SK-N-SH treated with all-trans-retinoic acid at 6 μM for 48 hours (cell line): Measurements from ENCODE around the gene EEF1G.

Source experiments
- BACH2 ChIP-seq: fragments of 250-450 bp; sonication (Bioruptor Pico); IDR thresholded peaks from 2 replicates; pipeline ENCODE4 v1.9.0; 2021; ENCODE audit warnings: mild to moderate bottlenecking, borderline replicate concordance
- CREB5 ChIP-seq: fragments of 250-450 bp; sonication (Bioruptor Pico); IDR thresholded peaks from 2 replicates; pipeline ENCODE4 v1.5.1; 2020; ENCODE audit warnings: low read depth, mild to moderate bottlenecking, moderate library complexity
- ISL1 ChIP-seq: fragments of 250-450 bp; sonication (Bioruptor Pico); IDR thresholded peaks from 2 replicates; pipeline ENCODE4 v2.1.2; 2022; ENCODE audit warnings: mild to moderate bottlenecking, moderate library complexity
- OSR1 ChIP-seq: fragments of 250-450 bp; sonication (Bioruptor Pico); IDR thresholded peaks from 2 replicates; pipeline ENCODE4 v1.8.0; 2022; ENCODE audit warnings: moderate library complexity, mild to moderate bottlenecking, inconsistent platforms
- PATZ1 ChIP-seq: fragments of 250-450 bp; sonication (Bioruptor Pico); IDR thresholded peaks from 2 replicates; pipeline ENCODE4 v1.8.0; 2020; ENCODE audit warnings: mild to moderate bottlenecking, moderate library complexity, borderline replicate concordance
- POU6F1 ChIP-seq: fragments of 250-450 bp; sonication (Bioruptor Pico); IDR thresholded peaks from 2 replicates; pipeline ENCODE4 v1.8.0; 2021; ENCODE audit warnings: low read depth, mild to moderate bottlenecking, moderate library complexity, borderline replicate concordance
- ZC3H10 ChIP-seq: fragments of 250-450 bp; sonication (Bioruptor Pico); IDR thresholded peaks from 2 replicates; pipeline ENCODE4 v1.5.1; 2021; ENCODE audit warnings: mild to moderate bottlenecking, moderate library complexity

GRCh38 chr11:62601372-62602140 is 27.9 kb upstream of the EEF1G start, which contains the start of gene MTA2:
- TF ChIP-seq ISL1 (no peak), POU6F1 (CRISPR knock-in tag) (no peak), CREB5 (CRISPR knock-in tag) (no peak), ZC3H10 (no peak), OSR1 (CRISPR knock-in tag) (no peak), BACH2 (CRISPR knock-in tag) (no peak), PATZ1 (CRISPR knock-in tag) (no peak)
